GM18909 (cell line): ENCODE results near the gene APOC3.

Experiments used
- ATAC-seq: cut with Tn5 transposase; IDR thresholded peaks from one replicate; pipeline ENCODE4 v1.9.1; 2021; ENCODE audit warnings: mild to moderate bottlenecking; ENCODE audit not compliant: unreplicated experiment, poor library complexity

Gene APOC3

DNA sequence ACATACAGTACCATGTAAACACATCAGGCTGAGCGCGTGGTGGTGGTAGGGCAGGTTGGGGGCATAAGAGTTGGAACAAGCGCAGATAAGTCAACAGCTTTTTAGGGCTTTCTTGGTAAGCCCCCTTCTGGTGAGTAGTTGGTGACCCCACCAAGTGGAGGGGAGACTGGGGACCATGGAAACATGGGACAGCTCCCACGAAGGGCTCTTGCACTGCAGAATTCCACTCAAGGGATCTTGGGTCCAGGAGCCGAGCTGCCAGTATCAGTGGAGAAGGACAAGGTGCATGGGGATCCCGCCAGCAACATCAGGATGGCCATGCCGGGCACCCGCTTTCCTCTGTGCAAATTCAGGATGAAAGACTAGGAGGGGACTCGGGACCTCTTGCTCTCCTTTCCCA is 14.0 kb downstream of the APOC3 start:
- no peak for ATAC-seq

DNA sequence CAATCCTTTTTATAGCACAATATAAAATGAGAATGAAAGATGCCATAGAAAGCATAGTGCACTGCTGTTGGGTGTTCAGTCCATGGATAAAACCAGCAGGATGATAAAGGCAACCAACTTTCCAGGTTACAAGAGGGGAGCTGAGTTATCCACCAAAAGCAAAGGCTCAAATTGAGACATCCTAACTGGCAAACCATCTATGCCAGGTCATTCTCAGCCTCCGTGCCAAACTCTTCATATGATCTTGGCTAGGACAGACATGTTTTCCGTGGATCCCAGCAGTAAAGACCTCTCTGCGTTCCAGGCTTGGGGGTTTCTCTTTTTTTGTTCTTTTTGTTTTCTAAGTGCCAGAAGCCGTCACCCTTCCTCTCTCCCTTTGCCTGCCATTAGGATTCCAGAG is 15.0 kb downstream of the APOC3 start:
- ATAC-seq, result no peak

DNA sequence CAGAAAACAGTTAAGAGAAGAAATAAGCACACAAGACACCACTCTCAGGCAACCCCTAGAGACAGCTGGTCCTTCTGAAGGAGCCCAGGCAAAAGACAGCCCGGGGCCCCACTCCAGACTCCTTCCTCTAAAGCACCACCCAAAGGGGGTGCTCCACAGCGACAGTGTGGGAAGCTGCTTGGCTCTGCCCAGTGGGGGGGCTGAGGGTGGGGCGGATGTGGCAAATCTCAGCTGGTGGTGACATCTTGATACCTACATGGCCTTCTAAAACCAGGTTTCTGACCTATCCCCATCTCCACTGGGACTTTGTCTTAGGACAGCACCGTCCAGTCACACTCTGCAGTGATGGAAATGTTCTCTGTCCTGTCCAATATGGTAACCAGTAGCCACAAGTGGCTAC is 17.9 kb downstream of the APOC3 start:
- ATAC-seq, result no peak

DNA sequence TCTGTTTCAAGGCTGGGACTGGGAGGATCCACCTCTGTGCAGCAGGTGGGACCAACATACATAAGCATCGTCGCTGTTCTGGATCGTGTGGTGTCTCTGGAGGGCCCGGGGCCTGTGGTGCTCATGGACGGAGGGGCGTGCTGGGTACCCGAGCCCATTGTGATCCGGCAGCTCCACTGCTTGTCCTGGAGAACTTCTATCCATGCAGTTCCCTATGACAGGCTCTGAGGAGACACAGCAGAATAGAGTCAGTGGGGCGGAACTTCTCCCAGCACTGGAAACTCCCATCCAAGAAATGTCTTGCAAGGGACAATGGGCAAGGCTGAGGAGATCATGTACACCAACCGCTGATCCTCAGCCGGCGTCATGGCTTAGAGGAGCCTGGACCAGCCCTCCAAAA is 19.4 kb downstream of the APOC3 start:
- ATAC-seq, result no peak

DNA sequence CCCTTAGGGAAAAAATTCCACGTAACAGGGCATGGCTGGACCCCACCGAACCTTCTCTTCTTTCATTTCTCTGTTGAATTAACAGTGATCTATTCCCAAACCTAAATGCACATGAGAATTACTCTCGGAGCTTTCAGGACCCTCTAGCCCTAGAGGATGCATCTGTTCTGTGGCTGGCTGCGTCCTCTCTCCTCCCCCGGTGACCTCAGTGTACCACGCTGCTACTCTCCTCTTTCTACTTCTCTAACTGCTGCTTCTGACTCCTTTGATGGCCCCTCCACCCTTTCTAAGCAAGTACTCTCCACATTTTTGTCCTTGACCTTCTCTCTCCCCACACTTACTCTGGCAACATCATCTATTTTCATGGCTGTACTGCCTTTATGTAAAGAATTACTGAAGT is 19.8 kb downstream of the APOC3 start:
- no peak for ATAC-seq

DNA sequence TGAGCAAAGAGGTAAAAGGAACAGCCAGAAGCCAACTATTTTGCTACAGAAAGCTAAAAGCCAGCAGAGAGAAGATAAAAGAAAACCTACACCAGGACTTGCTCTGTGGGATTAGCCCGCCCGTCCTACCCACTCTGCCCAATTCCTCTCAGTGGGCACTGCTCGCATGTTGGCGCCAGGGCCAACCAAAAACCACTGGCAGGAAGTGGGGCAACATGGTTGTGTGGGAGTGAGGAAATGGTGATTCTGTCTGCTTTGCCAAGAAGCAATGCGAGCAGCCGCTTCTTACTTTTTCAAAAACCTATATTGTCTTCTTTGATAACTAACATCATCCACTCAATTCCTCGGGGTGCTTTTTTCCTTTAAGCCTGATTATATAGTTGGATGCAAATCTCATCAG is 21.9 kb downstream of the APOC3 start:
- no peak for ATAC-seq

DNA sequence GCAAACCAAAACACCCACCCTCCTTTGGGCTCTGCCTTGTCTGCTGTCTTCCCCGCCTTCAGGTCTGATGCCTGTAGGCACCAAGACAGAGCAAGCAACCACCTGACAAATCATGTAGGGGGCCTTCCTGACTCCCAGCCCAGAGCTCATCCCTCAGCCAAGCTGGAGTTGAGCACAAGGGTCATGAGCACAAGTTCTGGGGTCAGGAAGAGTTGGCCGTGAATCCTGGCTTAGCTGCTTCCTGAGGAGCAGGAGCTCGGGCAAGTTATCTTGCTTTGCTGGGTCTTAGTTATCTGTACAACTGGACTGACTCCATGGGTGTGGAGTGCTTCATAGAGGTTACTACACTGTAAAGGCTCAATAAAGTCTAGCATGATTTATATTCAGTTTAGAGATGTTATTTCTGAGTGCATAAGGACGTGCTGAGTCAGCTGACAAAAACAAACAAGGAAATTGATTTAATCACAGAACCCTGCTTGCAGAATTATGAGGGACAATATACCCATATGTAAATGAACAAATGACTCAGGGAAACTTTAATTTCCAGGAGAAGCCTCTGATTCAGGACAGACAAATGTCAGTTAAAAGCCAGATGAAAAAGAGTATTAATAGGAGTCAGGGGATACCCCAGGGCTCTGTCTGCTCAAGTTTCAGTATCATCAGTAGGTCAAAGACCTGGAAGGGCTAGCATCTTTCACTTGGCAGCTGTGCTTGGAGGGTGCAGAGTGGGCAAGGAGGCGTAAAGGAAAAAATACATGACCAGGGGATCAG is 22.7 kb downstream of the APOC3 start:
- ATAC-seq, result no peak

DNA sequence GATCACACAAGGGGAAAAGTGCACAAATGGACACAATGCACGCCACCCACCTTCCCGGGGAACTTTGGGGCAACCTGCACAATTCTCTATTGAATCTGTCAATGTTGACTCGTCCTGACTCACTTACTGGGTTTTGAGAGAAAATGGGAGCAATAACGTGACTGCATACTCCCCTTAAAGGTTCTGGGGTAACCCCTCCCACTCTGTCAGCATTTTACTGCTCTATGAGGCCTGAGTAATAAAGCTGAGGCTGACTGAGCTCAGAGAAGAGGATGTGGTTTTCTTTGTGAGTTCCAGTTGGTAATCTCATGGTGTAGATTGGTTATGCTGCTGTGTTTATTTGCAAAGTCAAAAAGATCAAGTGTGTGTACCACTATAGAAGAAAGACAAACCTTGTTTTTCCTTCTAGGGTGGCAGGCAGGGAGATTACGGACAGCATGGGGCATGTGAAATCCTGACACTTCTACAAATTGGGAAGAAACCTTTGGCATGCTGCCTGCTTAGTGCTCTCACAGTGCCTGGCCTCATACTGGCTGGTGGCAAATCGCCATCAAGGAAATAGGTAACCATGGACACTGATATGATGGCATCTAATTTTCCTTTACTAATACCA is 23.9 kb downstream of the APOC3 start:
- ATAC-seq, result peak; percentile 94

DNA sequence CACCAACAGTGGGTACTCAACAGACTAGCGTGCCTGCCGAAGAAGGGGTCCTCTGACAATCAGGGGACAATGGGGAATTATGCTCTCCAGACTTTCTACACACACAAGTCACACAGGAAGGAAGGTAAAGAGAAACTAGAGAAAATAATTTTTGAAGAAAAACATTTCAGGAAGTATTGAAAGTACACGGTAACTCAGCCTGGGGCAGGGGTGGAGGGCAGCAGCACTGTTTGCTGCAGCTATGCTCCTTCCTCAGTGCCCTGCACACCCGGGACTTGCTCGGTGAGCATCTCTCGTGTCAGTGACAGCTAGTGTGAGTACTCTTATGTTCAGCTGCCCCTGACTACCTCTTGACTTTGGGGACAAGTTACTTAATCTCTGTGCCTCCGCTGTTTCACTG is 25.7 kb downstream of the APOC3 start:
- ATAC-seq, result no peak

DNA sequence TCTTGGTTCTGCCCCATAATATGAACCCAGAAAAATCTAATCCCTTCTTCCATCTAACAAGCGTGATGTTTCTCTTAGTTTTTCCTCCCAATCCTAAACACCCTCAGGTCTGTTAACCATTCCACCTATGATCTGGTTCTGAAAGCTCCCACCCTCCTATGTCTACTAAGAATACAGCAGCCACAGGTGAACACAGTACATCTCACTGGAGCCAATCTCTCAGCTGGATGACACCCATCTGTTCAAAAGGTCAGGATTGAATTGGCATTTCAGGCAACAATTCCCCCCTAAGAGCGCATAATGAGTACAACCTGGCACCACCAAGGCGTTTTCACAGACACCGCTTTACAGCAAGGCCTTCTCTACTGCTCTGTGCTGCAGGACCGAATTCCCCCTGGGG is 26.7 kb downstream of the APOC3 start:
- no peak for ATAC-seq

DNA sequence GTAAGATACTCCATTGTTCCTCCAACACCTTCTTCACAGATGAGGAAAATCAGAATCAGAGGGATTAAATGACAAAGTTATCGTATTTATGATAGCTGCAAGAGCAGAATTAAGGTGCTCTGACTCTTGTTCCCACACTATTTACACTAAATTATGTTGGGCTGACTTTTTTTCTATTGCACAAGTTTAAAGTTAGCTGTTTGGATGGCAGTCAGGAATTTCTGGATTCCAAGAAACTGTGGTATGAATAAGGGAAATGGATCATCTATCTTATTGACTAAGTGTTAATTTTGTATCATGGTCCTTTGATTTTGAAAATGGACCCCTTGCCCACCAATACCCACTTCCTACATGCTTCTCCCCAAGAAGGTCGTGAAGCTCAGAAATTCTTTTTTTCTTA is 27.6 kb downstream of the APOC3 start:
- ATAC-seq, result no peak

DNA sequence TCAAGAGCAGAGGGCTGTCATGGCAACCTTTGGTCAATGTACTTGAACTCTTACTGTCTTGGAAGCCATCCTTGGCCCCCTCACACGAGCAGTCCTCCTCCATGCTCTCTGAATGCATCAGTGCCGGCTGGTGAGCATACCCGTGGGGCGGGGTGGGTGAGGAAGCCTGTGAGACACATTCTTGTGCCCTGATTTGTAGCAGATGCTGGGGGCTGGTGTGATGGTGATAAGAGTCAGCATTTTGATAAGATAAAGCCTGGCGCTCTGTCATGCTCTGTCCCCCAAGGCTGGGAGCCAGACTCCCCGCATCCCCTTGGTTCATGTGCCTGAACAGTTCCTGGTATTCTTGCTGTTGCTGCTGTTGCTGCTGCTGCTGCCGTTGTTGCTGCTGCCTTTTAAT is 28.2 kb downstream of the APOC3 start:
- no peak for ATAC-seq

DNA sequence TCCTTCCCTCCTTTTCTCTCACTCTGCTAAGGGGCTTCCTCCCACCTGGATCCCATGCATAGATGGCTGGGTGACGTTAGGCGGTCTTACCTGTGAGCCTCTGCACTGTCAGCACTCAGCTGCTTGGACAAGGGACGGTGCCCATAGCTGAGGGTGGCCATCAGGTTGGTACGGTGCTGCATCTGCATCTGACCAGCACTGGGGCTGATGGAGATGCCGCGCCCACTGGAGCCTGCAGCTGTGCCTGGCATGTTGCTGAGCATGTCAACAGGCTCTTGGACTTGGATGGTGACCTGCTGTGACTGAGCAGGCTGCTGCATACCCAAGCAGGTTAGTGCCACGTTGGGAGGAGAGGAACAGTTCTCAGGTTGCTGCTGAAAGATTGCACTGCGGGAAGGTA is 29.5 kb downstream of the APOC3 start:
- no peak for ATAC-seq

DNA sequence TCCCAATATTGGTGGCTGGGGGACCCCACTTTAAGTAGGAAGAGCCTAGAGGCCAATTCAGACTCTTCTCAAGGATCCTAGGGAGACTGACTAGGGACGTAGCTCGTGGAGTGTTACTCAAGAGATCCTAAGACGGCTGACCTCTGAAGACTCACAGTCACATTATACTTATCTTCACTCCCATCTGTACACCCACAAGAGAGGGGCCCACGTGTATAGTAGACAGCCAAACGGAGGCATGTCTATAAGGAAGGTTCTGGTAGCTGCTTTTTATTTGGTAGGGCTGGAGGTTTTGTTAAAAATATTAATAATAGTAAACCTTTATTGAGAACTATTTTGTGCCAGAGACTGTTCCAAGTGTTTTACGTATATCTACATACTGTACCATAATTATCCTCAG is 30.6 kb downstream of the APOC3 start:
- no peak for ATAC-seq

DNA sequence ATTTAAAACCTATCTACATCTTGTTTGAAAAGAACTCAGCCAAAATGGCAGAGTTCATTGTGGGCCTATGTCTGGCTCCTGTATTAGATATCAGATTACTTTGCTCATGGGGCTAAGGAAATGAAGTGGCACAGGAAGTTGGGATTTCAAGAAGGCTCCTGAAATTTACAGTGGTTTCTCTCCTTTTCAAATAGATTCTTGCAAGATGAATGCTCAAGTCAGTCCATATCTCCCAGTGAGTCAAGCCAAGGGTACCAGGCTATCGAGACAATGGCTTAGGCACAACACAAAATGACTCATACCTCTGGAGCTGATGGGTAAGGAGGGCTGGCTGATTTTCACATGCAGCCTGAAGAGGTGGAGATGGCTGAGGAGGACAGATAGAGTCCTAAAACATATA is 31.8 kb downstream of the APOC3 start:
- ATAC-seq, result no peak

DNA sequence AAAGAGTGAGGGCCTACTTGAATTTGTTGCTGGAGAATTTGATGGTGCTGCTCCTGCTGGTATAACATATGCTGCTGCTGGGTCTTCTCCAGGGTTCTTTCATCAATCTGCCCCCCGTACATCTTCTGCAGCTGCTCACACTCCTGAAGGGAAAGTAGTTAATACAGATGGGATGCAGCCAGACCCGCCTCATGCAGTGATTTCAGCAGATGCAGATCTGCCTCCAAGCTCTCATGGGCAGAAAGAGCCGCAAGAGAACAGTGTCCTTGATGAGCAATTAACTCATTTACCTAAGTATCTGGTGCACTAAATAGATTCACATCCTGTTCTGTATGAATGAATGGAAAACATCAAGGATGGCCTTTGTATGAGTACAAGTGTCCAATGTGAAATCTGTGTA is 32.5 kb downstream of the APOC3 start:
- ATAC-seq, result no peak

DNA sequence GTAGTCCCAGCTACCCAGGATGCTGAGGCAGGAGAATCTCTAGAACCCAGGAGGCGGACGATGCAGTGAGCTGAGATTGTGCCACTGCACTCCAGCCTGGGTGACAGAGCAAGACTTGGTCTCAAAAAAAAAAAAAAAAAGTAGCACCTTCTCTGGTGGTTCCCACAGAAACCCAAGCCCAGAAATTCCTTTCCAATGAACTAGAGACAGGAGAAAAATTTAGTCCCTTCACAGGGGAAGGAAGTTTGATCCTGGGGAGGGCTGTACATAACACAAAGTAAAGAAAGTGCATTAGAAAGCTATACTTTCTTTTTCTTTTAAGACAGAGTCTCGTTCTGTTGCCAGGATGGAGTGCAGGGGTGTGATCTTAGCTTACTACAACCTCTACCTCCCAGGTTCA is 33.2 kb downstream of the APOC3 start:
- ATAC-seq, result no peak

DNA sequence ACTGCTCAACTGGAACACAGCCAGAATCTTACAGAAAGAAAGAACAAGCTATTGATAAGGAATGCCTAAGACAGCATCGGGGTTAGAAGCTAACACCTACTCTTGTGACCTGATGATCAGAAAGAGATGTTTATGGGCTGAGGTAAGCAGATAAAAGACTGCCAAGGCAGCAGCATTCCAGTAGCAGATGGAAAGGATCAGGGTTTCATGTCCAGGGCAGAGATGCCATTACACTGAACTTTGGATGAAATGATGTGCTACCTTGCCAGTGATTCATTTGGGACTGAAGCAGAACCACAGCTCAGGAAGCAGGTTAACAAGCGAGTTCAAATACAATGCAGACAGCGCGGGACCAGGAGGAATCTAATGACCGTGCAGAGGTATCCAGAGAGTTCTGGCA is 34.8 kb downstream of the APOC3 start:
- no peak for ATAC-seq

DNA sequence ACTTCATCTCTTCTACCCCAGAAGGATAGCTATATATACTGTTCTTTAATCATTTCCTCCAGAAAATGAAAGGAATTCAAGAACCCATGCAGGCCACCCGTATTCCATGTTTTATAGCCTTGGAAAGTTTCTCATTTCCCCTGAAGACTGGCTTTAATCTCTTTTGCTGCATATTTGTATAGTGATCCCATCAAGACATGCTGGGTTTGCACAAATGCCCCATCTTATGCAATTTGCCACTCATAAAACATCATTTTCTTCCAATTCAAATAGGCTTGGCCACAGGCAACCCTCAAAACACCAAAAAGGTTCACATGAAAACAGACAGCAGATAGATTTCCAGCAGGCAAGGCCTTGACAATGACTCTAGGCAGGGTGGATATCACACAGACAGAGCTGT is 36.0 kb downstream of the APOC3 start:
- ATAC-seq, result no peak

DNA sequence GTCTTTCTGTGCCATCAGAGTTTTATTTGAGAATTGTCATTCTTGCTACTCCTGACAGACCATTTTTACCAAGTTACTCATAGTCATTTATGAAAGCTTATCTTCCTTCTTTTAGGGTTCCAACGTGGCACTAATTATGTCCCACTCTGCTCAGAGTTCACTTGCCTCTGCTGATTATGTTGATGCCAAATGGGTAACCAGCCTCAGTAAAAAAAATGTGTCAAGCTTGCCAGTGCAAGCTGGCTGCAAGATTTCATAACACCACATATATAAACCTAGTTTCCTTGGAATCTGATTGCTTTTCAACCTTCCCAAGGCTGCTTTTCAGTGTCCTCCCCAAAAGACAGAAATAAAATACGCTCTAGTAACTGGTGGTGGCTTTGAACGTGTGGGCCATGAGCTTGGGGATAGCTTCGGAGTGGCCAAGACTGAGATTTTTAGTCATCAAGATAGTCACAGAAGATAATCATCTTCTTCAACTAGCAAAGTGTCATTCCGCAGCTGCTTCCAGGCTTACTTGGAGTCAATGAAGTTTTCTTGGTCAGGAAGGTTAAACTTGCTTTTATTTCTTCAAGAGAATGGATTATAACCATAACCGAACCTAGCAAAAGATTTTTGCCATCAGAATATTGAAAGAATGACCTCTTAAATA is 37.2 kb downstream of the APOC3 start:
- no peak for ATAC-seq

DNA sequence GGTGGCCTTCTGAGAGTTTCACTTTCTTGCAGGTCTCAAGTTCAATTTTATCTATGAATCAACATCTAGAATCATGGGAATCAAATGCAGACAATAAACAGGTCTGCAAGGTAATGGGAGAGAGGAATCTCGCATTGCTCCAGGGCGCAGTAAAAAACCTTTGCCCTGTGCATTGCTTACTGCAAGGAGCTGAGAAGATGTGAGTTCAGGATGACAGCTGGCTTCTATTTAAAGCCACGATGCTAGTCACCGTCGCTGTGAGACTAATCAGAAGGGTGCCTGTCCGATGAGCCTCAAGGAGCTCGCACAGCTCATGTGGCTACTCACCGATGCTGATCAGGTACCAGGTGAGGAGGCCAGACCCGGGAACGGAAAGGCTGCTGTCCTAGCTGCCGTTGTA is 37.9 kb downstream of the APOC3 start:
- no peak for ATAC-seq

DNA sequence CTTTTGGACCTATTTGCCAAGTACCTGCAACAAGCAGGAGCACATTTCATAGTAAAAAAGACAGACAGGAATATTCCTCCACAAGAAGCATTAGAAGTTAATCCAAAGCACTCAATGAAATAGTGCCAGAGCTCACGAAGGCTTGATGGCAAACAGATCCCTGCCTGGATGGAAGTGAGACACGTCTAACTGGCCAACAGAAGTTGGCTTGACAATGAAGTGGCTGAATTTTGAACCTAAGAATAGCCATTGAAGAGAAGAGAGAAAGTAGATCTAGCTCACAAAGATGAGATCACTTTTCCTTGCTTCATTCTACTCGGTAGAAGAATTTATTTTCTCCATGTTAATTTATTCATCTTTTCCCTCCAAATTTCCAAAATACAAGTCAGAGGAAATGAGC is 38.4 kb downstream of the APOC3 start:
- ATAC-seq, result no peak
